ENCODE measurements around the gene ENPP6. TPM values are rescaled to one million over a fixed set of nuclear protein-coding genes. Genes with fewer than 3 reads are reported as not detected.
"Not testable (repeated sequence)": the region's sequence is repeated elsewhere in the genome, so short reads cannot be mapped to it uniquely, and the experiment has no call there.

The ENPP6 gene
- total RNA-seq, 2 experiments from 2014 or later: 3.0 to 3.6 TPM

DNA sequence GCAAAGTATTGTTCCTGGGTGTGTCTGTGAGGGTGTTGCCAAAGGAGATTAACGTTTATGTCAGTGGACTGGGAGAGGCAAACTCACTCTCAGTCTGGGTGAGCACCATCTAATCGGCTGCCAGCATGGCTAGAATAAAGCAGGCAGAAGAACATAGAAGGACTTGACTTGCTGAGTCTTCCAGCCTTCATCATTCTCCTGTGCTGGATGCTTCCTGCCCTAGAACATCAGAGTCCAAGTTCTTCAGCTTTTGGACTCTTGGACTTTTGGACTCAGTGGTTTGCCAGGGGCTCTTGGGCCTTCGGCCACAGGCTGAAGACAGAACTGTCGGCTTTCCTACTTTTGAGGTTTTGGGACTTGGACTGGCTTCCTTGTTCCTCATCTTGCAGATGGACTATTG lies 15.3 kb upstream of the ENPP6 start:
- Mint-ChIP-seq H3K9me3 (peaks cover 10% of the 10 kb centered on the region), H3K27ac (no peak overlapping the region), H3K4me1 (peaks cover 75% of the 10 kb centered on the region), H3K4me3 (no peak overlapping the region), H3K36me3 (ENCODE audit: low read depth) (peaks cover 8% of the 10 kb centered on the region), H3K27me3 (peaks cover 2% of the 10 kb centered on the region)
- POLR2A ChIA-PET: no interaction called here
- CTCF ChIA-PET: no interaction called here
- DNase-seq: no peak

DNA sequence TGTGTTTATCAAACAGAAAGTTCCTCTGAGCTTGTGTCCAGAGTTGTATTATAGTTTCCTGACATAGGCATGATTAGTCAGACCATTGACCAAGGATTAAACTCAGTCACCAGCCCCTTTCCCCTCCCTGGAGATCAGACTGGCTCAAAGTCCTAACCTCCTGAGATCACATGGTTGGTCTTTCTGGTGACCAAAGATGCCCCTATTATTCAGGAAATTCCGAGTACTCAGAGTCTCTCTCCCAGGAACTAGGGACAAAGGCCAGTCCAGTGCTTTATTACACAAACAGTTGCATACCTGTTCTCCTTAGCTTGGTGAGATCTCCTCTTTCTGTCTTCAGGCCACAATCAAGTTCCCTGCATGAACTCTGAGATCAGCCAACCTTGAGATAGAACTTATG lies 14.5 kb upstream of the ENPP6 start:
- DNase-seq: no peak
- H3K9me3 Mint-ChIP-seq: peaks cover 10% of the 10 kb centered on the region
- no peak overlapping the region for H3K4me3 Mint-ChIP-seq
- ChIA-PET CTCF (interaction anchor here (2.3 kb wide), 1 partner anchor 19 kb away, joined by 6 read pairs; no protein-coding TSS in a partner anchor), POLR2A (interaction anchor here (0.9 to 1.0 kb wide), 2 partner anchors 11 to 502 kb away, joined by 3 read pairs; partner anchors contain the start of gene CENPU)
- no peak overlapping the region for H3K27ac Mint-ChIP-seq
- H3K27me3 Mint-ChIP-seq: peaks cover 2% of the 10 kb centered on the region
- H3K36me3 Mint-ChIP-seq (ENCODE audit: low read depth): peaks cover 8% of the 10 kb centered on the region
- peaks cover 75% of the 10 kb centered on the region for H3K4me1 Mint-ChIP-seq

DNA sequence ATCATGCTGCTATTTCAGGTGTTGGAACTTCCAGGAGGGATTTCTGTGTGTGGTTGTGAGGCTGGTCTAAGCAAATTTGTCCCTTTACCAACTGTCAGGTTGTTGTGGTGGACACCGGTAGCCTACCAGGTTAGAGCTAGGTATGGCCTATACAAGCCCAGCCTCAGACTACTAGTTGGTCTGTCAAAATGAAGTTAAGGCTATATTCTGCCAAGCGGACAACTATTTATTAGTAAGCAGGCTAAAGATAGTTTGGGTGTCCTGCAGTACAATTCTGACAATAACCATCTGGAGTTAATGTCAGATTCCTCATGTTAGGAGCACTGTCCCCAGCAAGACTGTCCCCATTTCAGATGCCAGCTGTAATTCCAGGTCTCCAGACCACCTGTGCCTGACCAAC lies 13.9 kb upstream of the ENPP6 start:
- peaks cover 8% of the 10 kb centered on the region for H3K36me3 Mint-ChIP-seq (ENCODE audit: low read depth)
- ChIA-PET POLR2A (interaction anchor here (0.9 to 1.0 kb wide), 3 partner anchors 12 to 502 kb away, joined by 3 read pairs; partner anchors contain the start of gene CENPU), CTCF (interaction anchor here (2.3 kb wide), 1 partner anchor 20 kb away, joined by 6 read pairs; no protein-coding TSS in a partner anchor)
- H3K4me1 Mint-ChIP-seq: peaks cover 73% of the 10 kb centered on the region
- H3K27ac Mint-ChIP-seq: no peak overlapping the region
- H3K27me3 Mint-ChIP-seq: peaks cover 2% of the 10 kb centered on the region
- peaks cover 10% of the 10 kb centered on the region for H3K9me3 Mint-ChIP-seq
- DNase-seq: no peak
- H3K4me3 Mint-ChIP-seq: no peak overlapping the region

DNA sequence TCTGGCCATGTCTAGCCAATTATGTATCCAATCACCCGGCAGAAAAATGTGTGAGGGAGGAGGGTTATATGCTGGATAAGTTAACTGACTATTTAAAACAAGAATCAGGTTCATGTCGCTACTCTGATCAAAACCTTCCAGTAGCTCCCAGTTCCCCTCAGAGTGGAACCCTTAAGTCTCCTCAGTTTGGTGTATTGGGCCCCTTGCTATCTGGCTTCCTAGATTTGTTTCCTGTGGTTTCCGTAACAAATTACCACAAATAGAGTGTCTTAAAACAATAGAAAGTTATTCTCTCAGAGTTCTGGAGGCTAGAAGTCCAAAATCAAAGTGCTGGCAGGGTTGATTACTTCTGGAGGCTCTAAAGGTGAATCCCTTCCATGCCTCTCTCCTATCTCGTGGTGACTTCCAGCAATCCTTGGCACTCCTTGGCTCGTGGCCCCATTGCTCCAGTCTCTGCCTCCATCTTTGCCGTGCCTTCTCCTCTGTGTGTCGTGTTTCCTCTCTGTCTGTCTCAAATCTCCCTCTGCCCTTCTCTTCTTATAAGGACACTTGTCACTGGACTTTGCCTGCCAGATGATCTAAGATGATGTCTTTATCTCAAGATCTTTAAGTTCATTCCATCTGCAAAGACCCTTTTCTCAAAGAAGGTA lies 10.5 kb upstream of the ENPP6 start:
- peaks cover 7% of the 10 kb centered on the region for H3K9me3 Mint-ChIP-seq
- H3K27me3 Mint-ChIP-seq: peaks cover 15% of the 10 kb centered on the region
- no peak for DNase-seq
- H3K36me3 Mint-ChIP-seq (ENCODE audit: low read depth): peaks cover 12% of the 10 kb centered on the region
- CTCF ChIA-PET: interaction anchor here (1.1 kb wide), 1 partner anchor 20 kb away, joined by 3 read pairs; no protein-coding TSS in a partner anchor
- no peak overlapping the region for H3K4me3 Mint-ChIP-seq
- POLR2A ChIA-PET: interaction anchor here (2.1 kb wide), 1 partner anchor 10 kb away, joined by 12 read pairs; no protein-coding TSS in a partner anchor
- H3K4me1 Mint-ChIP-seq: peaks cover 58% of the 10 kb centered on the region
- no peak overlapping the region for H3K27ac Mint-ChIP-seq

- Mint-ChIP-seq H3K36me3 (ENCODE audit: low read depth) (no peaks in the 10 kb centered on the region), H3K4me1 (peaks cover 1% of the 10 kb centered on the region), H3K9me3 (peaks cover 4% of the 10 kb centered on the region), H3K27ac (no peak overlapping the region), H3K4me3 (no peak overlapping the region), H3K27me3 (peaks cover 18% of the 10 kb centered on the region)
- DNase-seq: no peak
- POLR2A ChIA-PET: interaction anchor here (1.1 kb wide), 1 partner anchor 9 kb away, joined by 3 read pairs; no protein-coding TSS in a partner anchor
- CTCF ChIA-PET: no interaction called here
Observed at GRCh38 chr4:184216515-184216914, 1.2 kb downstream of the ENPP6 start.

GRCh38 chr4:184215709-184216328 lies 1.9 kb downstream of the ENPP6 start:
- DNase-seq: no peak
- no peaks in the 10 kb centered on the region for H3K36me3 Mint-ChIP-seq (ENCODE audit: low read depth)
- CTCF ChIA-PET: no interaction called here

GRCh38 chr4:184214931-184215330 lies 2.7 kb downstream of the ENPP6 start:
- Mint-ChIP-seq H3K4me3 (no peak overlapping the region), H3K4me1 (no peaks in the 10 kb centered on the region), H3K36me3 (ENCODE audit: low read depth) (no peaks in the 10 kb centered on the region), H3K27ac (no peak overlapping the region), H3K9me3 (peaks cover 4% of the 10 kb centered on the region), H3K27me3 (peaks cover 19% of the 10 kb centered on the region)
- ChIA-PET CTCF (no interaction called here), POLR2A (no interaction called here)
- DNase-seq: no peak

More at GRCh38 chr4:184215709-184216328, 1.9 kb downstream of the ENPP6 start:
- no peak overlapping the region for H3K4me3 Mint-ChIP-seq
- H3K27me3 Mint-ChIP-seq: peaks cover 16% of the 10 kb centered on the region
- H3K27ac Mint-ChIP-seq: no peak overlapping the region
- peaks cover 4% of the 10 kb centered on the region for H3K9me3 Mint-ChIP-seq
- POLR2A ChIA-PET: interaction anchor here (1.1 kb wide), 1 partner anchor 9 kb away, joined by 3 read pairs; no protein-coding TSS in a partner anchor
- no peaks in the 10 kb centered on the region for H3K4me1 Mint-ChIP-seq

- DNase-seq; H3K4me1 Mint-ChIP-seq; H3K4me3 Mint-ChIP-seq; H3K36me3 Mint-ChIP-seq (ENCODE audit: low read depth); H3K27ac Mint-ChIP-seq; H3K9me3 Mint-ChIP-seq; POLR2A ChIA-PET; CTCF ChIA-PET: not testable (repeated sequence)
- H3K27me3 Mint-ChIP-seq: peaks cover 12% of the 10 kb centered on the region
Observed at GRCh38 chr4:184207734-184208607, 9.7 kb downstream of the ENPP6 start.

GRCh38 chr4:184205243-184205642 lies 12.4 kb downstream of the ENPP6 start:
- Mint-ChIP-seq H3K4me3 (no peak overlapping the region), H3K4me1 (no peaks in the 10 kb centered on the region), H3K36me3 (ENCODE audit: low read depth) (no peaks in the 10 kb centered on the region), H3K27ac (no peak overlapping the region), H3K9me3 (no peaks in the 10 kb centered on the region), H3K27me3 (peaks cover 15% of the 10 kb centered on the region)
- DNase-seq: no peak
- ChIA-PET POLR2A (interaction anchor here (0.6 kb wide), 1 partner anchor 20 kb away, joined by 3 read pairs; no protein-coding TSS in a partner anchor), CTCF (no interaction called here)

- ChIA-PET POLR2A (no interaction called here), CTCF (no interaction called here)
- H3K4me1 Mint-ChIP-seq: no peaks in the 10 kb centered on the region
- H3K4me3 Mint-ChIP-seq: no peak overlapping the region
- no peaks in the 10 kb centered on the region for H3K36me3 Mint-ChIP-seq (ENCODE audit: low read depth)
- peaks cover 13% of the 10 kb centered on the region for H3K27me3 Mint-ChIP-seq
- H3K27ac Mint-ChIP-seq: no peak overlapping the region
- no peaks in the 10 kb centered on the region for H3K9me3 Mint-ChIP-seq
- no peak for DNase-seq
Observed at GRCh38 chr4:184203300-184203699, 14.4 kb downstream of the ENPP6 start.

DNA sequence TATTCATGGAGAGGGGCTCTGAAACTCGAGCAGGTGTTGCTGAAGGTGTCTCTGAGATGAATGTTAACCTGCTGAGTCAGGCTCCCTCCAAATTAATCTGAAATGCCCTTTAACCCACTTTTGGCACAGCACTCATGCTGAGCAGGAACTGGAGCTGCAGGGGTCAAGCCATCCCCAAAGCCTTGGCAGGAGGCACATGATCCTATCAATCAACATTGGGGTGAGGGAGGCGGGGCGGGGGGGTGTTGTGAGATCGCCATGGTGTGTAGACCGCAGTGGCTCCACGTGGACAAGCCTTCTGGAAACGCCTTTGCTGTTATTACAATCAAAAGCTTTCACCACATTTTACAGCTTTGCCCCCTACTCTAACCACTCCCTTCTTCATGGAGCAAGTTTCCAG lies 16.5 kb downstream of the ENPP6 start:
- ChIA-PET CTCF (no interaction called here), POLR2A (no interaction called here)
- peaks cover 17% of the 10 kb centered on the region for H3K27me3 Mint-ChIP-seq
- no peaks in the 10 kb centered on the region for H3K4me1 Mint-ChIP-seq
- H3K9me3 Mint-ChIP-seq: no peaks in the 10 kb centered on the region
- no peak for DNase-seq
- no peak overlapping the region for H3K4me3 Mint-ChIP-seq
- H3K36me3 Mint-ChIP-seq (ENCODE audit: low read depth): no peaks in the 10 kb centered on the region
- no peak overlapping the region for H3K27ac Mint-ChIP-seq

DNA sequence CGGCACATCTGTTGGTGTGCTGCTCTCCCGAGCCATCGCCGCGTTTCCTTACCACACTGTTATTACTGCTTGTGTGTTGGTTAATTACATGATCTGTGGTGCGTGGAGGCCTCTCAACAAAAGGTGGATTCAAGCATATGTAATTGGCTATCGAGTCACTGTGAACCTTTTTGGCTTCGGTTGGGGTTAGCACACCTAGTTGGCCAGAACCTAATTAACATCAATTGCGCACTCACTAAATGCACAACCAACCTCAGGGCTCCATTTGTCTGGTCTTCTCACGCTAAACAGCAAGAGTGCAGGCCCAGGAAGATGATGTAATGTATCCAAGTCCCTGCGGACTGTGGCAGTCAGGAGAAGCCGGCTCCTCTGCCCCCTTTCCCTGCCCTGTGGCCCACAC lies 17.4 kb downstream of the ENPP6 start:
- ChIA-PET CTCF (no interaction called here), POLR2A (no interaction called here)
- H3K4me1 Mint-ChIP-seq: no peaks in the 10 kb centered on the region
- DNase-seq: no peak
- H3K27ac Mint-ChIP-seq: no peak overlapping the region
- H3K36me3 Mint-ChIP-seq (ENCODE audit: low read depth): no peaks in the 10 kb centered on the region
- H3K9me3 Mint-ChIP-seq: no peaks in the 10 kb centered on the region
- peaks cover 19% of the 10 kb centered on the region for H3K27me3 Mint-ChIP-seq
- no peak overlapping the region for H3K4me3 Mint-ChIP-seq

GRCh38 chr4:184199780-184200179 lies 17.9 kb downstream of the ENPP6 start:
- CTCF ChIA-PET: no interaction called here
- H3K36me3 Mint-ChIP-seq (ENCODE audit: low read depth): no peaks in the 10 kb centered on the region

More at GRCh38 chr4:184199780-184200179, 17.9 kb downstream of the ENPP6 start:
- POLR2A ChIA-PET: no interaction called here
- DNase-seq: no peak
- H3K9me3 Mint-ChIP-seq: no peaks in the 10 kb centered on the region
- H3K27me3 Mint-ChIP-seq: peaks cover 18% of the 10 kb centered on the region
- no peaks in the 10 kb centered on the region for H3K4me1 Mint-ChIP-seq
- H3K4me3 Mint-ChIP-seq: no peak overlapping the region
- H3K27ac Mint-ChIP-seq: no peak overlapping the region

Data from activated CD4-positive, alpha-beta memory T cell treated with anti-CD3 and anti-CD28 coated beads, Interleukin-2, amount 10 ng/mL, durations not matched to agents 7 days and 5 days (primary cell).